ENCODE measurements around the gene GLG1.

DNA sequence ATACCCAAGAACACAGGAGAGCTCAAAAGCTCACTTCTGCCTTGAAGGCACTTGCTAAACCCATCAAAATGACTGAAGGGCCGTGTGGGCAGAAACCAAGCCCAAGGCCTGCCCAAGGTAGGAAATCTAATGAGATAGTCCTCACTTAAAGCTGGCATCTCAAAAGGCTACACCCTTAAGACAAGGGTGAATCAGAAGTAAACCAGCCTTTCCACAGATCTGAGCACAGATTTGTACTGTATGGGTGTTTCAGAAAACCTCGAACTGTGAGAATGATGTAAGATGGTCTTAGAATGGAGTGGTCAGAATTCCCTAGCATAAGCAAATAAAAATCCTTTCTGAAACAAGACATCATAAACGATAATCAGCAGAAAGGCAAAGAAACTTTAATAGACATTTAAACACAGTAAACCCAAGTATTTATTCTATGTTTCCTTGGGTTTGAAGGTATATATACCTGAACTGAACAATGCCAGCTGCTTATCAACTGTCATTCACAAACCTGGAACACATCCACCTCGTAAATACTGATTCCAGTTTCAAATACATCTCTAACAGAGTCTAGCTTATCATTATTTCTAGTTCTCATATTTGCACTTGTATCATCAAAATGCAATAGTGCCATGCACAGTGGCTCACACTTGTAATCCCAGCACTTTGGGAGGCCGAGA is 37.8 kb downstream of the GLG1 start:
- TF ChIP-seq, protein P1, sequence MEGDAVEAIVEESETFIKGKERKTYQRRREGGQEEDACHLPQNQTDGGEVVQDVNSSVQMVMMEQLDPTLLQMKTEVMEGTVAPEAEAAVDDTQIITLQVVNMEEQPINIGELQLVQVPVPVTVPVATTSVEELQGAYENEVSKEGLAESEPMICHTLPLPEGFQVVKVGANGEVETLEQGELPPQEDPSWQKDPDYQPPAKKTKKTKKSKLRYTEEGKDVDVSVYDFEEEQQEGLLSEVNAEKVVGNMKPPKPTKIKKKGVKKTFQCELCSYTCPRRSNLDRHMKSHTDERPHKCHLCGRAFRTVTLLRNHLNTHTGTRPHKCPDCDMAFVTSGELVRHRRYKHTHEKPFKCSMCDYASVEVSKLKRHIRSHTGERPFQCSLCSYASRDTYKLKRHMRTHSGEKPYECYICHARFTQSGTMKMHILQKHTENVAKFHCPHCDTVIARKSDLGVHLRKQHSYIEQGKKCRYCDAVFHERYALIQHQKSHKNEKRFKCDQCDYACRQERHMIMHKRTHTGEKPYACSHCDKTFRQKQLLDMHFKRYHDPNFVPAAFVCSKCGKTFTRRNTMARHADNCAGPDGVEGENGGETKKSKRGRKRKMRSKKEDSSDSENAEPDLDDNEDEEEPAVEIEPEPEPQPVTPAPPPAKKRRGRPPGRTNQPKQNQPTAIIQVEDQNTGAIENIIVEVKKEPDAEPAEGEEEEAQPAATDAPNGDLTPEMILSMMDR (IDR thresholded peaks at IDR 0.05 in 4 of 5, conservative IDR thresholded peaks at IDR 0.05 in 1 of 5): no peak
- no peak for TF ChIP-seq POLR2A (IDR thresholded peaks at IDR 0.05)
